ENCODE results near the gene DDX42. TPM values are rescaled to one million over a fixed set of nuclear protein-coding genes. Genes with fewer than 3 reads are reported as not detected.

The DDX42 gene
- total RNA-seq, 3 donors from 2014 or later: 86.1 to 137 (median 89.9) TPM

- Histone ChIP-seq H3K36me3 (ENCODE audit: low read depth) (no peaks in the 10 kb centered on the region), H3K4me3 (no peak overlapping the region), H3K4me1 (ENCODE audit: low read depth) (no peaks in the 10 kb centered on the region), H3K9me3 (no peaks in the 10 kb centered on the region)
- no peak for ATAC-seq
- no peak for TF ChIP-seq CTCF (IDR thresholded peaks at IDR 0.05)
- no peak for DNase-seq
- intact Hi-C loops (cut with DNase I, micrococcal nuclease): no loop called here
Observed at GRCh38 chr17:63751806-63752205, 22.2 kb upstream of the DDX42 start.

GRCh38 chr17:63752707-63753106 is 21.3 kb upstream of the DDX42 start:
- Histone ChIP-seq H3K36me3 (ENCODE audit: low read depth) (no peaks in the 10 kb centered on the region), H3K9me3 (no peaks in the 10 kb centered on the region), H3K4me1 (ENCODE audit: low read depth) (no peaks in the 10 kb centered on the region), H3K4me3 (no peak overlapping the region)
- no peak for TF ChIP-seq CTCF (IDR thresholded peaks at IDR 0.05)
- ATAC-seq: no peak
- intact Hi-C loops (cut with DNase I, micrococcal nuclease): no loop called here
- no peak for DNase-seq

DNA sequence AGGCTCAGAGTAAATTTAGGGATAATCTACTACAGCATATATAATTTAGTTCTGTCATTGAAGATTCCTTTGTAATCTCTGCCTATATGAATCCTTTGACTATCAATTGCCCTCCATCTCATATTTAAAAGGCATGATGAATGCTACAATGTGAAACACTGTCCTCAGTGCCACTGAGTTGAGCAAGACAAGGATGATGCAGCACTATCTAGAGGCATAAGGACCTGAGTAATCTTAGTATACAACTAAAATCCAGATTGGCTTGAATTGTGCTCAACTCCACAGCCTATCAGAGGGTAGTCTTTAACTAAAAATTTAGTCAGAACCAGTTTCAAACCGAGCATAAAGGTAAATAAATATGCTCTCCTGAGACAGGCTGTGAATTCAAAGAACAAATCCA is 20.8 kb upstream of the DDX42 start:
- Histone ChIP-seq H3K4me3 (no peak overlapping the region), H3K9me3 (no peaks in the 10 kb centered on the region), H3K4me1 (ENCODE audit: low read depth) (no peaks in the 10 kb centered on the region), H3K36me3 (ENCODE audit: low read depth) (no peaks in the 10 kb centered on the region)
- no peak for TF ChIP-seq CTCF (IDR thresholded peaks at IDR 0.05)
- intact Hi-C loops (cut with DNase I, micrococcal nuclease): no loop called here
- no peak for ATAC-seq
- DNase-seq: no peak

GRCh38 chr17:63754046-63754445 is 19.9 kb upstream of the DDX42 start:
- TF ChIP-seq CTCF (IDR thresholded peaks at IDR 0.05): no peak
- intact Hi-C loops (cut with DNase I, micrococcal nuclease): no loop called here
- no peak for DNase-seq
- H3K4me3 ChIP-seq: no peak overlapping the region
- no peaks in the 10 kb centered on the region for H3K36me3 ChIP-seq (ENCODE audit: low read depth)
- no peak for ATAC-seq
- no peaks in the 10 kb centered on the region for H3K9me3 ChIP-seq
- H3K4me1 ChIP-seq (ENCODE audit: low read depth): no peaks in the 10 kb centered on the region

DNA sequence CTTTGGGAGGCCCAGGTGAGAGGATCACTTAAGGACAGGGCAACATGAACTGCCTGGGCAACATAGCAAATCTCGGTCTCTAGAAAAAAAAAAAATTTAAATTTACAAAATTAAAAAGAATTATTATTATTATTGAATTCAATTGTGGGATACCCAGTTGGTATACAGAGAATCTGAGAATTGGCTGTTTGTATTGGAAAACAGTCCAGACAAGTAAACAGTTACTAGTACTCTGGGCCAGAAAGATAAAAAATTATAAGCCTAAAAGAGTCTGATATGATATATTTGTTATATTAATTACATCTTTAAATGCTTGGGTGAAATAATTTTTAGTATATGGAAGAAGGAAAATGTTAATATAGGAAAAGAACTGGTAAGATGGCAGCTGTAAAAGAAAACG is 15.5 kb upstream of the DDX42 start:
- no peak for TF ChIP-seq CTCF (IDR thresholded peaks at IDR 0.05)
- H3K36me3 ChIP-seq (ENCODE audit: low read depth): no peaks in the 10 kb centered on the region
- ATAC-seq: no peak
- no peak for DNase-seq
- intact Hi-C loops (cut with DNase I, micrococcal nuclease): no loop called here
- H3K4me3 ChIP-seq: no peak overlapping the region
- peaks cover 9% of the 10 kb centered on the region for H3K4me1 ChIP-seq (ENCODE audit: low read depth)
- no peaks in the 10 kb centered on the region for H3K9me3 ChIP-seq
